ENCODE data around the gene MPC2.
A peak's percentile ranks its signal among the peaks of the same experiment; 100 is the strongest.

MPC2 gene

GRCh38 chr1:167936930-167937708, at the start of gene MPC2:
TSS of gene MPC2 (minus strand) at chr1:167937072. CDS start at chr1:167935841, 1,231 bp downstream.
- DNase-seq: peak; percentile 60 to 72

GRCh38 chr1:167984886-167985489, 48.1 kb upstream of the MPC2 start:
- DNase-seq: peak in 1 of 2 donors; percentile 0

- no peak for DNase-seq
These were observed 47.0 kb upstream of the MPC2 start for GRCh38 chr1:167983797-167984420.

- no peak for DNase-seq
These were observed 45.1 kb upstream of the MPC2 start for GRCh38 chr1:167981933-167982332.

GRCh38 chr1:167977245-167977644, 40.4 kb upstream of the MPC2 start:
- no peak for DNase-seq

GRCh38 chr1:167974698-167975097, 37.8 kb upstream of the MPC2 start:
- DNase-seq: no peak

GRCh38 chr1:167973832-167974231, 37.0 kb upstream of the MPC2 start:
- no peak for DNase-seq

GRCh38 chr1:167968569-167968968, 31.7 kb upstream of the MPC2 start:
- no peak for DNase-seq

- DNase-seq: no peak
These were observed 29.2 kb upstream of the MPC2 start for GRCh38 chr1:167966050-167966449.

GRCh38 chr1:167964646-167965045, 27.8 kb upstream of the MPC2 start:
- DNase-seq: no peak

GRCh38 chr1:167957710-167958109, 20.8 kb upstream of the MPC2 start:
- no peak for DNase-seq

- no peak for DNase-seq
These were observed 19.0 kb upstream of the MPC2 start for GRCh38 chr1:167955915-167956314.

GRCh38 chr1:167950569-167950968, 13.7 kb upstream of the MPC2 start:
- DNase-seq: no peak

GRCh38 chr1:167949785-167950184, 12.9 kb upstream of the MPC2 start:
- no peak for DNase-seq

GRCh38 chr1:167947733-167948132, 10.9 kb upstream of the MPC2 start:
- DNase-seq: no peak

GRCh38 chr1:167943541-167943940, 6.7 kb upstream of the MPC2 start:
- no peak for DNase-seq

- DNase-seq: no peak
These were observed 3.4 kb upstream of the MPC2 start for GRCh38 chr1:167940264-167940663.

- no peak for DNase-seq
These were observed 1.3 kb upstream of the MPC2 start for GRCh38 chr1:167938080-167938636.

GRCh38 chr1:167937709-167938010, 788 bp upstream of the MPC2 start:
- no peak for DNase-seq

GRCh38 chr1:167936068-167936929, 573 bp downstream of the MPC2 start, which contains the start of gene DCAF6:
TSS of gene DCAF6 (plus strand) at chr1:167936683. CDS start at chr1:167936912, 229 bp downstream.
- peak; percentile 99 for DNase-seq

GRCh38 chr1:167935216-167936067, 1.4 kb downstream of the MPC2 start:
- peak; percentile 11 to 44 for DNase-seq
